Neural progenitor cell (in vitro differentiated cells): ENCODE data around the gene MYCT1.

ENCODE experiments used
- CTCF ChIP-seq: fragments of 200-600 bp; sonication (generic); IDR thresholded peaks from 2 replicates; pipeline ENCODE4 v1.5.1; 2017; ENCODE audit warnings: antibody characterized with exemption, mild to moderate bottlenecking
- EZH2 ChIP-seq: fragments of 200-600 bp; sonication (generic); IDR thresholded peaks from 2 replicates; pipeline ENCODE4 v1.6.1; 2017; ENCODE audit warnings: antibody characterized with exemption, mild to moderate bottlenecking, moderate library complexity

- TF ChIP-seq CTCF (no peak), EZH2 (no peak)
These were observed 45.7 kb upstream of the MYCT1 start for GRCh38 chr6:152651986-152652385.
